GM12865 (cell line): Measurements from ENCODE around the gene SPOCK1.

ENCODE experiments used
- DNase-seq: peaks from one replicate; pipeline ENCODE4 v3.0.0; 2010; ENCODE audit warnings: low read depth
- H3K4me3 ChIP-seq: 2 replicates; pipeline ENCODE4 v1.5.1; 2011; ENCODE audit warnings: mild to moderate bottlenecking, low read depth, low read length, control low read depth
- TF ChIP-seq, protein P1 (sequence below): IDR thresholded peaks from 2 replicates; pipeline ENCODE4 v1.5.1; 2011; ENCODE audit warnings: low read length, control low read depth, low read depth, inconsistent platforms; ENCODE audit not compliant: insufficient read depth; ENCODE audit errors: missing control alignments

The SPOCK1 gene

DNA sequence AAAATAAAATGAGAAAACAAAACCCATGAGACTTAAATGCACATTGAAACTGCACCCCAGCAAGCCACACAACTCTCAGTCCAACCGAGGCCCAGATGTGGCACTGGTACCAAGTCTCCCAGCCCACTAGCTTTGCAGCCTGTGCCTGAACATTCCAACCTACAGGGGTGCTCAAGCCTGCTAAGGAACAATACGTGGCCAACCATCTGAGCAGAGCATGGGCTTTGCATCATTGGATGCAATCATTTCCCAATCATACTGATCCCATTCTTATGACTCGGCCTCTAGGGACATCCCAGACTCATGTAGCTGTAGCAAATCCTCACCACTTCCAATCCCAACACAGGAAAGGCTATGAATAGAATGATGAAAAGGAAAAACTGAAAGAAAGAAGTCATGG lies 297.2 kb downstream of the SPOCK1 start:
- no peak for DNase-seq
- TF ChIP-seq, protein P1, sequence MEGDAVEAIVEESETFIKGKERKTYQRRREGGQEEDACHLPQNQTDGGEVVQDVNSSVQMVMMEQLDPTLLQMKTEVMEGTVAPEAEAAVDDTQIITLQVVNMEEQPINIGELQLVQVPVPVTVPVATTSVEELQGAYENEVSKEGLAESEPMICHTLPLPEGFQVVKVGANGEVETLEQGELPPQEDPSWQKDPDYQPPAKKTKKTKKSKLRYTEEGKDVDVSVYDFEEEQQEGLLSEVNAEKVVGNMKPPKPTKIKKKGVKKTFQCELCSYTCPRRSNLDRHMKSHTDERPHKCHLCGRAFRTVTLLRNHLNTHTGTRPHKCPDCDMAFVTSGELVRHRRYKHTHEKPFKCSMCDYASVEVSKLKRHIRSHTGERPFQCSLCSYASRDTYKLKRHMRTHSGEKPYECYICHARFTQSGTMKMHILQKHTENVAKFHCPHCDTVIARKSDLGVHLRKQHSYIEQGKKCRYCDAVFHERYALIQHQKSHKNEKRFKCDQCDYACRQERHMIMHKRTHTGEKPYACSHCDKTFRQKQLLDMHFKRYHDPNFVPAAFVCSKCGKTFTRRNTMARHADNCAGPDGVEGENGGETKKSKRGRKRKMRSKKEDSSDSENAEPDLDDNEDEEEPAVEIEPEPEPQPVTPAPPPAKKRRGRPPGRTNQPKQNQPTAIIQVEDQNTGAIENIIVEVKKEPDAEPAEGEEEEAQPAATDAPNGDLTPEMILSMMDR, result no peak
- no peak overlapping the region for H3K4me3 ChIP-seq

DNA sequence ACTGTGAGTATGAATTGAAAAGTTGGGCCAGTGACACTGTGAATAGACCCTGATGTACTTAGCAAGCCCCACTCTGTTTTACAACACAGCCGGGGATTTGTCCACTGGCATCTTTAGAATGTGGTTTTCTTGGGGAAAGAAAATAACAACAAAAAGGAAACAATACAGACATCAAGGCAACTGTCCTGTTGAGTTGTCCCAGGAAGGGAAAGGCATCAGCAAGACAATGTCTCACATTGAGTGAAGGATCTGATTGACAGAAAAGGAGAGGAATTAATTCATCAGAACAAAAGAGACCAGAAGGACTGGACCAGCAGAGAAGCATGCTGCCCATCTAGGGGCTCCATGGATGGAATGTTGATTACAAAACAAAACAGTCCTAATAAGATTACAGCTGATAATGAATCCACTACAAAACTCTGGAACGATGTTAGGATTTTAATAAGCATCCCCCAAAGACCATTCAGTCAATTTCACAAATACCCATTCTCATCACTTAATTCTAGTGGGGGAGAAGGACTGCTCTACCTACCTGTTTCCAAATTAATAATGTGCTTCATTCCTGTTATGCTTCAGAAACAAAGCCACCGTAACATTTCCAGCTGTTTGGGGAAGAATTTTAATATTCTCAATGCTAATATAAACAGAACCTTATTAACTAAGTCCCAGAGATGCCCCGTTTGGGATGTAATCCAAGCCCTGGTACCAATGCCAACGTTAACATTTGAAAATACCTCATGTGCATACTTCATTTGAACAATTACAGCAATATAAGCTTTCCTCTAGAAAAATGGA lies 298.0 kb downstream of the SPOCK1 start:
- H3K4me3 ChIP-seq, result no peak overlapping the region
- no peak for DNase-seq
- TF ChIP-seq, protein P1, result no peak

- no peak for DNase-seq
- no peak overlapping the region for H3K4me3 ChIP-seq
- TF ChIP-seq, protein P1, result no peak
Measured at GRCh38 chr5:137199966-137200365, 299.2 kb downstream of the SPOCK1 start.

DNA sequence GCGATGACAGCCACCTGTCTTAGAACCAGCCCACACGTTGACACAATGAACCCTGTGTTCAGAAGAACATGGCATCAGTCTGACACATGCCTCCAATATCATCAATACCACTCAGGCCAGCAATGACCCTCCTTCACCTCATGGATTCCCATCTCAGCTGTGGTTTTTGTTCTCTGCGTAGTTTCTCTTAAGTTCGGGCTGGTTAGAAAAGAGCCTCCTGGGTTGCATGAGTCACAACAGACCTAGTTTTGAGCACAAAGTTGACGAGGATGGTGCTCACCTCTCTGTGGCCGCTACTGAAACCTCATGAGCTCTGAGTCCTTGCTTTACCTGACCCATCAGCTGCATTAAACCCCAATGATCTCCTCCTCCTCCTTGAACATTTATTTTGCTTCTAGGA lies 299.9 kb downstream of the SPOCK1 start:
- no peak overlapping the region for H3K4me3 ChIP-seq
- no peak for DNase-seq
- TF ChIP-seq, protein P1, result no peak

DNA sequence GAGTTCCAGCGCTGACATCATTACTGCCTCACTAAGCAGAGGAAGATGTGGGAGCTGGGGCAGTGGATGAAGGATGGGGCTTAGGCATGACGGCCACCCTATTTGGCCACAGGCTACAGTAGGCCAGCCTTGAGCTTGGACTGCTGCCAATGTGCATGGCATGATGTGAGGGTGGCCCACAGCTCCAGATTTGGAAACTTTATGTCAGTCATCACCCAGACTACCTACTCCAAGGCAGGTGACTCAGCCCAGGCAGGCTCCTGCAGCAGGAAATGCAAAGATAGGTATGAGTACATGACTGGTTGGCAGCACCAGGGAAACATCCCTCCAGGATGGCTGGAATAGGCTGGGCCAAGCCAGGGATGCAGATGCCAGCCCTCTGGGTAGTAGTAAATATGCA lies 303.6 kb downstream of the SPOCK1 start:
- TF ChIP-seq, protein P1, result no peak
- no peak overlapping the region for H3K4me3 ChIP-seq
- DNase-seq, result no peak

GRCh38 chr5:137194300-137194699 lies 304.8 kb downstream of the SPOCK1 start:
- H3K4me3 ChIP-seq, result no peak overlapping the region
- no peak for DNase-seq
- TF ChIP-seq, protein P1, result no peak

DNA sequence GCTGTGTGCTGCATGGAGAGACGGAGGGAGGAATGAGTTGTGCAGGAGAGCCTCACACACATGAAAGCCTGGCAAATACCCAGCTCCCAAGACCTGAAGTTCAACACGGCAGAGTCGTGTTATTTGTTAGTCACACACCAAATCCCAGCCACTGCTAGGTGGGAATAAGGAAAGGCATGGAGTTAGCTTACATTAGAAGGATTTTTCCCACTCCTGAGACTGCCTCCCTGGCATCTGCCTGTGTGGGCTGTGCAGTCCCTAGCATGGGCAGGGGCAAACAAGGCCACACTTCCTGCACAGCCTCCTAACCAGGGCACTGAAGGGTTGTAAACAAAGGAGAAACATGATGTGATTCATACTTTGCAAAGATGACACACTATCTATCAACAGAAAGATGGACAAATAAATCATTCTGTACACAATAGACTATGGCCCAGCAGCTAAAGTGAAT lies 306.8 kb downstream of the SPOCK1 start:
- DNase-seq, result no peak
- TF ChIP-seq, protein P1, result no peak
- H3K4me3 ChIP-seq, result no peak overlapping the region
